OCI-LY1 (cell line): ENCODE data around the gene DNAAF1.

Experiments
- CTCF ChIP-seq: fragments of 200-600 bp; sonication (generic), shearing (Covaris generic); IDR thresholded peaks from 2 replicates; pipeline ENCODE4 v1.5.1; 2017; ENCODE audit warnings: mild to moderate bottlenecking, antibody characterized with exemption, low read length, moderate library complexity, mixed read lengths
- EZH2 ChIP-seq: fragments of 200-600 bp; sonication (generic), shearing (Covaris generic); IDR thresholded peaks from 2 replicates; pipeline ENCODE4 v1.8.0; 2017; ENCODE audit warnings: borderline replicate concordance, mixed run types, mild to moderate bottlenecking, antibody characterized with exemption, low read length, moderate library complexity, mixed read lengths

- TF ChIP-seq CTCF = peak; percentile 79
- no peak for TF ChIP-seq EZH2
Measured at GRCh38 chr16:84141143-84141670, 3.9 kb upstream of the DNAAF1 start.
